HTERT RPE-1 (cell line): ENCODE results near the gene RAPGEF2.
"Not testable (repeated sequence)": the region's sequence is repeated elsewhere in the genome, so short reads cannot be mapped to it uniquely, and the experiment has no call there.

Source experiments
- in situ Hi-C: fragments of 300-500 bp; cut with MboI; formaldehyde crosslinking; loops from 4 replicates; pipeline ENCODE4 v1.14.3; 2020; ENCODE audit warnings: low sequenced_read_pairs

Gene RAPGEF2

DNA sequence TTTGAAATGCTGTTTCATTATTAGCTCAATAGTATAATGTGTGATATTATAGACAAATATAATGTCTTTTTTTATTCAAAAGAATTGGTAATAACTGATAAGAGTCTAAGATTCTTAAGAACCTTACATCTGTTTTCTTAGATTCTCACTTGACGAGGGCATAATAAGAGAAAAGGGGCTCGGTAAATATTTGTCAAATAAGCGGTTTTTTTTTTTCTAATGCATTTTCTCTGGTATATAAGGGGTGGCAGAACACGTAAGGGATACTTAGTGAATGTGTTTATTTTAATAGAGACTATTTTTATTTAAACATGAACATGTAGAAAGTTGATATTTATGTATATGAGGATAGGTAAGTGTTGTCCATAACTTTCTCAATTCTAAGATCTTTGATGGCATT lies 200.6 kb downstream of the RAPGEF2 start:
- in situ Hi-C loops, result no loop called here

DNA sequence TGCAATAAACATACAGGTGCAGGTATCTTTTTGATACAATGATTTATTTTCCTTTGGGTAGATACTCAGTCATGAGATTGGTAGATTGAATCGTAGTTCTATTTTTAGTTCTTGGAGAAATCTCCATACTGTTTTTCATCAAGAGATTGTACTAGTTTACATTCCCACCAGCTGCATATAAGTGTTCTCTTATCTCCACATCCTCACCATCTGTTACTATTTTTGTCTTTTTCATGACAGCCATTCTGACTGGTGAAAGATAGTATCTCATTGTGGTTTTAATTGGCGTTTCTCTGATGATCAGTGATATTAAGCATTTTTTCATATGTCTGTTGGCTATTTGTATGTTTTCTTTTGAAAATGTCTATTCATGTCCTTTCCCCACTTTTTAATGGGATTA lies 202.2 kb downstream of the RAPGEF2 start:
- in situ Hi-C loops, result no loop called here

DNA sequence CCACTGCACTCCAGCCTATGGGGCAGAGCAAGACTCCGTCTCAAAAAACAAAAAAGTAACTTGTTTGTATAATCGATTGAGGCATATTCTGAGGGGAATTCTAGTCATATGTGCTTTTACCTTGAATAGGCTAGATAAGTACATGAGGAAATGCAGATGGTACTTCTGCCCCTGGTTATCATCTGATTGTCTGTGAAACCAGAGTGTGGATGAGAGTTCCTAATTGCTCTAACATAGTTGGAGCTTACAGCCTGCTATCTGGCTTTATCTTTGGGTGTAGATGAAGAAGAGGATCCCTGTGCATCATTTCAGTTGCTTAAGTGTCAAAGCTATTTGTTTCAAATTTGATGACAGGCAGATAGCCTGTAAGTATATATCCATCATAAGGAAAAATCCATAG lies 205.1 kb downstream of the RAPGEF2 start:
- in situ Hi-C loops, result no loop called here

DNA sequence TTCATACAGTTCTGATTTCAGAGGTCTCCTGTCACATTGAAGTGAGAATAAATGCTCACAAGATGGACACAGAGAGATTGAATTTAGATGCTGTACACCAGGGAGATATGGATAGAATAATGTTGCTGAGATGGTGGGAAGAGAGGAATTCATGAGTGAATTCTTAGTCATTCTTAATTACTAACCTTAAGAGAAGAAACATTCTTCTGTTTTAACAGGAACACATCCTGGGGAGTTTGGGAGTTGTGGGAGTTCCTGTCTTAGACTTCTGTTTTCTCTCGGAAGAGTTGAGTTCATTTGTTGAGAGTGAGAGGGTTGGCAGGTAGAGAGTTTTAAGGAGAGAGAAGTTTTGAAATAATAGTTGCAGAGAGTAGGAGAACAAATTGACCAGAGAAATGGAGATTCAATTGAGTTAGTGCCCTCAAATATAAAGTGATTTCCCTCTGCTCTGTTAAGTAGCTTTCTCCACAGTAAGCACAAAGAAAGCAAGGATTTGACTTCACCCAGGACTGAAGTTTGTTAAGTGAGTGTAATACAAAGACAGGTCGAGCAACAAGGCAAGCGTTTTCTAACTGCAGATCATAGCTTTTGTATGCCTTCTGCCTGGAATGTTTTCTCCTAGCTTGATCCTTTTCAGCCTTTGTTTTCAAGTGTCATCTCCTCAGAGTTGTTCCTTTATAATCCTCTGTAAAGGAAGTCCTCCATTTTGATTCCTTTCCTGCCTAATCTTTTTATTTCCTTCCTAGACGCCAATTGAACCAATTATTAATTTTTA lies 205.9 kb downstream of the RAPGEF2 start:
- in situ Hi-C loops, result no loop called here

DNA sequence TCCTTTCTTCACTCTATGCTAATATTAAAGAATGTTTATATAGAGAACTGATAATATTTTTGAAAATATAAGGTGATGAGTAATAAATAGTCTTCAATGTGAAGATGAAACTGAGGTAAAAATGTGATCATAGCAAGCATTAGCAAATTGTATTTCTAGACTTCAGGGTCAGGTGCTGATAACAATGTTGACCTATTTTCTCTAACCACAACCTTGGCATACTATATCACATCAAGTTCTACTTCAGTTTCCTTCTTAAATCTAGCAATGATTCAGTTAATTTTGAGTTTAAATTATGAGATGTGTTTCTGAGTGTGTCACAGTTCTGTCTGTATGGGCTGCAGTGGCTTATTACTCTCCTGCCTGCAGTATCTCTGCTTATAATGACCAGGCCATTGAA lies 209.4 kb downstream of the RAPGEF2 start:
- in situ Hi-C loops, result no loop called here

DNA sequence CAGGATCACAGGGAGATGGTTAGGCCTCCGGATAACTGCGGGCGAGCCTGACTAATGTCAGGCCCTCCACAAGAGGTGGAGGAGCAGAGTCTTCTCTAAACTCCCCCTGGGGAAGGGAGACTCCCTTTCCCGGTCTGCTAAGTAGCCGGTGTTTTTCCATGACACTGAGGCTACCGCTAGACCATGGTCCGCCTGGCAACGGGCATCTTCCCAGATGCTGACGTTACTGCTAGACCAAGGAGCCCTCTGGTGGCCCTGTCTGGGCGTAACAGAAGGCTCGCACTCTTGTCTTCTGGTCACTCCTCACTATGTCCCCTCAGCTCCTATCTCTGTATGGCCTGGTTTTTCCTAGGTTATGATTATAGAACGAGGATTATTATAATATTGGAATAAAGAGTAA lies 213.0 kb downstream of the RAPGEF2 start:
- in situ Hi-C loops, result not testable (repeated sequence)

DNA sequence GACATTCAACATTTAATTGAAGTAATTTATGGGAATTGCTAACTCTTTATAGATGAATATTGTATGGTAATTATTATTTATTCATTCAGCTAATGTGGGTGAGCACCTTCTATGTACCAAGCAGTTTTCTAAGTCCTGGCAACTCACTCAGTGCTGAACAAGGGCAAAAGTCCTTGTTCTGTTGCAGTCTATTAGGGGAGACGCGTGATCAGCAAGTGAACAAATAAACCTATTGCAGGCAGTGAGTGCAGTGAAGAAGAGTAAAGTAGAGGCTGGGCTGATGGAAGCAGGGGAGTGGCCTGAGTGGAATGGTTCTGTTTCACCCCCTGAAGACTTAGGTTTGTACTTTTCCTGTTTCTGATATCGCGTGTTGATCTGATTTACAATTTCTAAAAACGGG lies 214.3 kb downstream of the RAPGEF2 start:
- in situ Hi-C loops, result no loop called here

DNA sequence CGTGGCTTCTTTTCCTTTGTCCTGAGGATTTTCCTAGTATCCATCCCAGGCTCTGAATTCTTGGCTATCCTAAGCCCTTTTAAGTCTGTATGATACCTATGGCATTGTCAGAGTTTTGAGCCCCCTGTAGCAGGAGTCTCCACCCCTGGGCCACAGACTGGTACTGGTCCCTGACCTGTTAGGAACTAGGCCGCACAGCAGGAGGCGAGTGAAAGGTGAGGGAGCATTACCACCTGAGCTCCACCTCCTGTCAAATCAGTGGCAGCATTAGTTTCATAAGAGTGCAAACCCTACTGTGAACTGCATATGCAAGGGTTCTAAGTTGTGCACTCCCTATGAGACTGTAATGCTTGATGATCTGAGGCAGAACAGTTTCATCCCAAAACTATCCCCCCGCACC lies 216.1 kb downstream of the RAPGEF2 start:
- in situ Hi-C loops, result no loop called here

DNA sequence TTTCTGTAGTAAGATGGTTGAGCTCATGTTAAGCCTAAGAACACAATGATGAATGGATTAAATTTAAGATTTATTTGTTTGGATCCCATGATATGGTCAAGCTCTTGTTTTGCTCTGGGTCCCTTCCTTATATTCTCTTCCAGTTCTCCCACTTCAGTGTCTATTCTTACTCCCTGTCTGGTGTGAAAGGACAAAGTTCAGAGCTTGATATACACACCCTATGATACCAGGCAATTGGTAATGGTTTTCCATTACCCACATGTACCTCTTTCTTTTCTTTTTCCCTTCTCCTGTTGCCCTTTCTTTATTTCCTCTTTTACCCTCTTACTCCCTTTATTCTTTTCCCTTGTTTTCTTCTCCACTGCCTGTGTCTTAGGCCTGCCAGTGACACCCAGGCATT lies 223.6 kb downstream of the RAPGEF2 start:
- in situ Hi-C loops, result no loop called here

DNA sequence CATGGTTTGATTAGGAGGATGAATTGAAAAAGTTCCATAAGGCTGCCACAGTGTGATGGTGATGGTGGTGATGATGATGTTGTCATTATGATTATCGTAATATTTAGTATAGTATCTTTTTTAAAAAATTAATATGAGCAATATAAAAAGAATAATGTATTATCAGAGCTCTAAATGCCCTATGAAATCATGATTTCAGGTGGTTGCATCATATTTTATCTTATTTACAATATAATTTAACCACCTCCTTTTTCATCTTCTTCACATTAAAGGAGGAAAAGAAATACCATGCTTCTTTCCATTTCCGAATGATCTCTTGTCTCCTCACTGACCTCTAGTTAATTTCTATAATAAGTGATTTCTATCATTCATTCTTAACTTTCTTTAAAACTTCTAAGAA lies 225.9 kb downstream of the RAPGEF2 start:
- in situ Hi-C loops, result no loop called here

DNA sequence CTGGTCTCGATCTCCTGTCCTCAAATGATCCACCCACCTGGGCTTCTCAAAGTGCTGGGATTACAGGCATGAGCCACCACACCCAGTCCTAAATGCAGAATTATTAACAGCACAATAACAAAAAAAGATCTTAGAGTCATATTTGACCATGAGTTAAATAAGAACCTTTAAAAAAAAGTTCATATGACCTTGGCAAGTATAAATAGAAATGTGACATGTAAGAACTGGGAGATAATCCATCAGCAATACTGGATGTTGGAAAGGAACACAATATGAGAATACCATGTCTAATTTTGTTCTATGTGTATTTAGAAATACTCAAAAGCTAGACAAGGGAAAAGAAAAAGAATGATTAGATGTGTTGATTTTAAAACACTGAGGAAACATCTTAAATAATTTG lies 231.6 kb downstream of the RAPGEF2 start:
- in situ Hi-C loops, result no loop called here

DNA sequence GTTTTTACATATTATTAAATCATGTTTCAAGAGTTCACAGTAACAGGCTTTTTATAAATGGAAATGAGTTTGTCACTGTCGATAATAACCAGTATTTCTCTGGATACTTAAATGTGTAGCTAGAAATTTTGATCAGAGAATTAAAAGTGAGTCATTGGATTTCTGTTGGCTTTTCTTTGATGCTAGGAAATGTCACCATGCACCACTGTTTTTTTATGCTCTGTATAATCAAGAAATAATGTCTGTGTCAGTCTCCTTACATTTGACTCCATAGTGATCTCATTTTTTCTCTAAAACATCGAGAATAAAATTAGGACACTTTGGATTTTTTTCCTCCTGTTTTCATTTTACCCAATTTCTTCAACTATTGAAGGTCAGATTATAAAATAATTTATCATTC lies 234.2 kb downstream of the RAPGEF2 start:
- in situ Hi-C loops, result no loop called here

DNA sequence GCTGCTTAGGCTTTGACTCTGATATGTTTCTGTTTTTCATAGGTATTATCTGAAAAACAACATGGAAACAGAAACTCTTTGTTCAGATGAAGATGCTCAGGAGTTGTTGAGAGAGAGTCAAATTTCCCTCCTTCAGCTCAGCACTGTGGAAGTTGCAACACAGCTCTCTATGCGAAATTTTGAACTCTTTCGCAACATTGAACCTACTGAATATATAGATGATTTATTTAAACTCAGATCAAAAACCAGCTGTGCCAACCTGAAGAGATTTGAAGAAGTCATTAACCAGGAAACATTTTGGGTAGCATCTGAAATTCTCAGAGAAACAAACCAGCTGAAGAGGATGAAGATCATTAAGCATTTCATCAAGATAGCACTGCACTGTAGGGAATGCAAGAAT lies 238.6 kb downstream of the RAPGEF2 start:
- in situ Hi-C loops, result no loop called here

DNA sequence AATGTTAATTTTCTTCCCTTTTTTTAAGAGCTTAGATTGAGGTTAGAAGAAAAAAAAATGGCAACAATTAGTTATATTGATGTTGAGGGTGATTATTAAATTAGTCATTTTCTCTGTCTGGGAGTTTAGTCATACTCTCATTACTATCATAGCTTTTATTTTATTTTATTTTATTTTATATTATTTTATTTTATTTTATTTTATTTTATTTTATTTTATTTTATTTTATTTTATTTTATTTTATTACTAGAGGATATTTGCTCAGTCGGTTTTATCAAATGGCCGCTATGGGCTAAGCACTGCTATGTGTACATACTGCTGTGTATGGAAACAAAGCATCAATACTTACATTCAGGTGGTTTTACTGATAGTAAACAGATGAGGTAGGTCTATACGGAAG lies 239.5 kb downstream of the RAPGEF2 start:
- in situ Hi-C loops, result no loop called here

DNA sequence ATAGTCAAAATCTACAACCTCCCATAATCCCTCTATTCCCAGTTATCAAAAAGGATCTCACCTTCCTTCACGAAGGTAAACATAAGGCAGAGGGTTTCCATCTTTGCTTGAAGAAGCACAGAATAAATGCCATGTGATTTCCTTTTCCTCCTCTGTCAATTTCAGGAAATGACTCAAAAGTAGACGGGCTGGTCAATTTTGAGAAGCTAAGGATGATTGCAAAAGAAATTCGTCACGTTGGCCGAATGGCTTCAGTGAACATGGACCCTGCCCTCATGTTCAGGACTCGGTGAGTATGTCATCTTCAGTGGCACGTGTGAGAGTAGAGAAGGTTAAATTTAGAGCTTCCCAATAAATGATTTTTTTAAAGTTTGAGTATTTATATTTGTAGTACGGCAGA lies 240.2 kb downstream of the RAPGEF2 start:
- in situ Hi-C loops, result no loop called here

DNA sequence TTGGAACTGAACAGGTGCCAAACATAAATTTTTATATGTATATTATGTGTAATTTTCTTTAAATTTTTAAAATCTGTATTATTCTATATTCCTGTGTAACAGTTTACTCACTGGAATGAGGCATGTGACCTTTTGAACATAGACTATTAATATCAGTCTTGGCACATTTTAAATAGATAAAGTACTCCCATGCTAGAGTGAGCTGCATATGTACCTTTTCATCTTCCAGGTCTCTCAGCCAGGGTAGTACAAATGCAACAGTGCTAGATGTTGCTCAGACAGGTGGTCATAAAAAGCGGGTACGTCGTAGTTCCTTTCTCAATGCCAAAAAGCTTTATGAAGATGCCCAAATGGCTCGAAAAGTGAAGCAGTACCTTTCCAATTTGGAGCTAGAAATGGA lies 242.0 kb downstream of the RAPGEF2 start:
- in situ Hi-C loops, result no loop called here

DNA sequence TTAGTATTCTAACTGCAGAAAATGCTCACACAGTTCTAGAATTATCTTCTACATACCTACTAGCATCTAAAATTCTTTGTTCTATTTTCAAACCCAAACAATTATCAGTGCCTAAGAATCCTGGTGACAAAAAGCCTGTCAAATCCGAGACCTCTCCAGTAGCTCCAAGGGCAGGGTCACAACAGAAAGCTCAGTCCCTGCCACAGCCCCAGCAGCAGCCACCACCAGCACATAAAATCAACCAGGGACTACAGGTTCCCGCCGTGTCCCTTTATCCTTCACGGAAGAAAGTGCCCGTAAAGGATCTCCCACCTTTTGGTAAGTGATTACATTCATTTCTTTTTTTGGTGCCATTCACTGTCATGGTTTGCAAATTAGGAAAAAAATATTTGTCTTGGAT lies 243.8 kb downstream of the RAPGEF2 start:
- in situ Hi-C loops, result no loop called here

DNA sequence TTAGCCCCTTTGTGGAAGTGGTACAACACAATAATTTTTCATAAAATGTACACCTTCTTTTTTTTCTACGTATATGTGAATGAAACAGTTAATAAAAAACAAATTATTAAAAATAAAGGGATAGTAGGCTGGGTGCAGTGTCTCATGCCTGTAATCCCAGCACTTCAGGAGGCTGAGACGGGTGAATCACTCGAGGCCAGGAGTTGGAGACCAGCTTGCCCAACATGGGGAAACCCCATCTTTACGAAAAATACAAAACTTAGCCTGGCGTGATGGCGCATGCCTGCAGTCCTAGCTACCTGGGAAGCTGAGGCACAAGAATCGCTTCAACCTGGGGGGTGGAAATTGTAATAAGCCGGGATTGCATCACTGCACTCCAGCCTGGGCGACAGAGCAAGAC lies 244.9 kb downstream of the RAPGEF2 start:
- in situ Hi-C loops, result no loop called here

DNA sequence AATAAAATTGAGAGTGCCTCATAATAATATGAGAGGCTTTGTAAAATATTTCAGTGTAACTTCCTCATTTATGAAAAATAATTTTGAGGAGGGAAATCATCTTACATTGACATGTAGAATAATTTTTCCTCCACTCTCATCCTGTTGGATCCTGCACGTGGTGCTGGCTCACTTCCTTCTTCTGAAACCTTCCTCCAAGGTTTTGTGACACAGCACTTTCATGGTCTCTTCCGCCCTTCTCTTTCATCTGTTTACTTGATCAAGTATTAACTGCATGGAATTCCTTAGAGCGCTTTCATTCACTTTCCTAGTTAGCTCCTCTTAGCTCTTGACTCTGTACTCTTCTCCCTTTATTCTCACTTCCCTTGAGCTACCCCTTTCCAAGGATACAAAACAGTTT lies 246.5 kb downstream of the RAPGEF2 start:
- in situ Hi-C loops, result no loop called here

DNA sequence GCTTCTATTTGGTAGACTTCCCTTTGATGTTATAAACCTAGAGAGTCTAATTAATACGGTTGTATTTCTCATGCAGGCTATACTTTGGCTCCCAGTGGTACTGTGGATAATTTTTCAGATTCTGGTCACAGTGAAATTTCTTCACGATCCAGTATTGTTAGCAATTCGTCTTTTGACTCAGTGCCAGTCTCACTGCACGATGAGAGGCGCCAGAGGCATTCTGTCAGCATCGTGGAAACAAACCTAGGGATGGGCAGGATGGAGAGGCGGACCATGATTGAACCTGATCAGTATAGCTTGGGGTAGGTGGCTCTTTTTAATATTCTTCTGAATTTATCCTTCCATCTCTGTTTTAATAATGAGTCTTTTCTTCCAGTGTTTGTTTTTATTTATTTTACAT lies 249.7 kb downstream of the RAPGEF2 start:
- in situ Hi-C loops, result no loop called here

DNA sequence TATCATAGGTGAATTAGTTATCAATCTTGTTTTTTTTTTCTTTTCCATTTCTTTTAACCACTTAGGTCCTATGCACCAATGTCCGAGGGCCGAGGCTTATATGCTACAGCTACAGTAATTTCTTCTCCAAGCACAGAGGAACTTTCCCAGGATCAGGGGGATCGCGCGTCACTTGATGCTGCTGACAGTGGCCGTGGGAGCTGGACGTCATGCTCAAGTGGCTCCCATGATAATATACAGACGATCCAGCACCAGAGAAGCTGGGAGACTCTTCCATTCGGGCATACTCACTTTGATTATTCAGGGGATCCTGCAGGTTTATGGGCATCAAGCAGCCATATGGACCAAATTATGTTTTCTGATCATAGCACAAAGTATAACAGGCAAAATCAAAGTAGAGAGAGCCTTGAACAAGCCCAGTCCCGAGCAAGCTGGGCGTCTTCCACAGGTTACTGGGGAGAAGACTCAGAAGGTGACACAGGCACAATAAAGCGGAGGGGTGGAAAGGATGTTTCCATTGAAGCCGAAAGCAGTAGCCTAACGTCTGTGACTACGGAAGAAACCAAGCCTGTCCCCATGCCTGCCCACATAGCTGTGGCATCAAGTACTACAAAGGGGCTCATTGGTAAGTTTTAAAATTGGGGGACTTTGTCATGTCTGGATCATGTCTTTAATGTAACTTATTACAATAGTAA lies 250.7 kb downstream of the RAPGEF2 start:
- in situ Hi-C loops, result no loop called here

DNA sequence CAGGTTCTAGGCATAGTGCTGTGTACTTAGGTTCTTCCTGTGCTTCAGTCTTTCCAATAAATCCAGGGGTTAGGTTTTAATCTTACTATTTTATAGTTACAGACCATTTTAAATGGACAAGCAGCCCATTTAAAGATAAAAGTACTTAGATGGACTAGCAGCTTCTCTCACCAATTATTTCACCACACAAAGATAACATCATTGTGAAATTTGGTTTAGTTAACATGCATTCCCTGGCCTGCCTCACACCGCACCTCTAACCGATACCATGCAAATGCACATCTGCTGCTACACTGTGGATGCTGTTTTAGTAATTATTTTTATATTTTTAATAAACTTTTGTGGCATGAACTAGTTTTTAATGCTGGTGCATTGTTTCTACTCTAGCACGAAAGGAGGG lies 252.6 kb downstream of the RAPGEF2 start:
- in situ Hi-C loops, result no loop called here

DNA sequence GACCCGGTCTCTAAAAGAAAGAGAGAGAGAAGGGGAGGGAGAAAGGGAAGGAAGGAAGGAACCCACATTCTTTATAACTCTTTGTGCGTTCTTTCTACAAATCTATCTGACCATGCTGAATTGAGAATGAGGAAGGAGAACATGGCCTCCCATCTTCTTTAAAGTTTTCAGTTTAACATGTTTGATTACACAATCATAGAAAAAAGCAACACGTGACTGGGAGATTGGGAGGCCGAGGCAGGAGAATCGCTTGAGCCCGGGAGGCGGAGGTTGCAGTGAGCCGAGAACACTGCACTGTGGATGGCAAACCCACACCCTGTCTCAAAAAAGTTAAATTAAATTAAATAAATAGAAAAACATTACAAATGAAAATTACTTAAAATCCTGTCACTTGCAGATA lies 254.5 kb downstream of the RAPGEF2 start:
- in situ Hi-C loops, result no loop called here
